ENCODE data around the gene AOC3.

DNA sequence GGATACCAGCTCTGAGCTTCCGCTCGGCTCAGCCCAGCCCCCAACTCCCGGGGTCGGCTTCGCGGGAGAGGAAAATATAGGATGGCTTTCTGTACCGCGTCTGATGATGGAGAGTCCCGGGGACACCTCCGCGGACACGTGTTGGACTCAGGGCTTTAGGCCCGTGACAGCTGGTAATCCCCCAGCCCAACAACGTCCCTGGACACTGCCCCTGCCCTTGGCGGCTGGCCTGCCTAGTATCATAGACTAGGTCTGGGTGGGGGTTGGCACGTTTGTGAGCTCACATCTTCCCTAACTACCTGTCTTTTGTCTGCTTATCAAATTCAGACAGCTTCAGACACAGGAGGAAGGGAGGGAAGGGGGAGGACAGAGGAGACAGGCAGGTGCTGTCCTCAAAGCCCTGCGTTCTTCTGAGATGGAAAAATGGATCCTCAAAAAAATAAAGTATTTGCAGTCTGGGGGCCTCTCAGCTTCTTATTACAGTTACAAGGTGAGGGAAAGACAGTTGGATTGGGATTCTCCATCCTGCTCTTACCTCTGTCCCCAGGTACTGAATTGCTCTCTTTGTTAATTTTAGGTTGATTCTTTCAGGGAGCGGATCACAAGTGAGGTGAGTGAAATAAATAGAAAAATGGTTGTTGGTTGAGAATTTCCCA, 17.1 kb upstream of the AOC3 start:
- TF ChIP-seq, protein P1, sequence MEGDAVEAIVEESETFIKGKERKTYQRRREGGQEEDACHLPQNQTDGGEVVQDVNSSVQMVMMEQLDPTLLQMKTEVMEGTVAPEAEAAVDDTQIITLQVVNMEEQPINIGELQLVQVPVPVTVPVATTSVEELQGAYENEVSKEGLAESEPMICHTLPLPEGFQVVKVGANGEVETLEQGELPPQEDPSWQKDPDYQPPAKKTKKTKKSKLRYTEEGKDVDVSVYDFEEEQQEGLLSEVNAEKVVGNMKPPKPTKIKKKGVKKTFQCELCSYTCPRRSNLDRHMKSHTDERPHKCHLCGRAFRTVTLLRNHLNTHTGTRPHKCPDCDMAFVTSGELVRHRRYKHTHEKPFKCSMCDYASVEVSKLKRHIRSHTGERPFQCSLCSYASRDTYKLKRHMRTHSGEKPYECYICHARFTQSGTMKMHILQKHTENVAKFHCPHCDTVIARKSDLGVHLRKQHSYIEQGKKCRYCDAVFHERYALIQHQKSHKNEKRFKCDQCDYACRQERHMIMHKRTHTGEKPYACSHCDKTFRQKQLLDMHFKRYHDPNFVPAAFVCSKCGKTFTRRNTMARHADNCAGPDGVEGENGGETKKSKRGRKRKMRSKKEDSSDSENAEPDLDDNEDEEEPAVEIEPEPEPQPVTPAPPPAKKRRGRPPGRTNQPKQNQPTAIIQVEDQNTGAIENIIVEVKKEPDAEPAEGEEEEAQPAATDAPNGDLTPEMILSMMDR (IDR thresholded peaks at IDR 0.05; ENCODE audit: borderline replicate concordance, extremely low read depth, low read length, poor library complexity, severe bottlenecking) = no peak
- TF ChIP-seq EZH2 (IDR thresholded peaks at IDR 0.05; ENCODE audit: borderline replicate concordance, low read depth, low read length, severe bottlenecking) = no peak
